HG02610 (cell line): ENCODE measurements around the gene NT5C2.
"Not testable (repeated sequence)": the region's sequence is repeated elsewhere in the genome, so short reads cannot be mapped to it uniquely, and the experiment has no call there.

Experiments
- ATAC-seq: cut with Tn5 transposase; IDR thresholded peaks from one replicate; pipeline ENCODE4 v1.9.1; 2021; ENCODE audit warnings: mild to moderate bottlenecking, moderate library complexity; ENCODE audit not compliant: unreplicated experiment

NT5C2 gene

DNA sequence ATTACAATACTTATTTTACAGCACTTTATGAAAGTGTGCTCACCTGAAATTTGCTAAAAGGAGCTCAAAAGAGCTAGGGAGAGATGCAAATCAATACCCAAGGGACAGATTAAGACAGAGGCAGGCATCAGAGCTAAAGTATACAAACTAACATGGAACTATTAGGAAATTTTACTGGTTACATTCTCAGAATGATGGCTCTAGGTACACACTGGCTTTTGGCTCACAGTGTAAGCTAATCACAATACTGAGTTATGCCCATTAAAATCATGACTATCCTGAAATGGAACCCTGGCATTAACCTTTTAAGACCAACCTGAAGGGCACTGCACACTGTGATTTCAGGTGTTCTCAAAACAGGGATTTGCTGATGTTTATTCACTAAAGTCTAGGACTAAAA, 98.1 kb downstream of the NT5C2 start:
- ATAC-seq = no peak

DNA sequence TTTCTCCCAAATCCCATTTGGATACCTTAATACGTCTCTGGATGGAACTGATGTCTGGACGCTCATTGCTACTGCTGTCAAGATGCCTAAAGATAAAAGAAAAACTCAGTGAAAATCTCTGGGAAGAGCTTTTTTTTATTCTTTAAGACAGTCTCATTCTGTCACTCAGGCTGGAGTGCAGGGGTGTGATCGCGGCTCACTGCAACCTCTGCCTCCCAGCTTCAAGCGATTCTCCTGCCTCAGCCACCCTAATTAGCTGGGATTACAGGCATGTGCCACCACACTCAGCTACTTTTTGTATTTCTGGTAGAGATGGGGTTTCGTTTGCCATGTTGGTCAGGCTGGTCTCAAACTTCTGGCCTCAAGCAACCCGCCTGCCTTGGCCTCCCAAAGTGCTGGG, 102.2 kb downstream of the NT5C2 start:
- ATAC-seq = no peak

DNA sequence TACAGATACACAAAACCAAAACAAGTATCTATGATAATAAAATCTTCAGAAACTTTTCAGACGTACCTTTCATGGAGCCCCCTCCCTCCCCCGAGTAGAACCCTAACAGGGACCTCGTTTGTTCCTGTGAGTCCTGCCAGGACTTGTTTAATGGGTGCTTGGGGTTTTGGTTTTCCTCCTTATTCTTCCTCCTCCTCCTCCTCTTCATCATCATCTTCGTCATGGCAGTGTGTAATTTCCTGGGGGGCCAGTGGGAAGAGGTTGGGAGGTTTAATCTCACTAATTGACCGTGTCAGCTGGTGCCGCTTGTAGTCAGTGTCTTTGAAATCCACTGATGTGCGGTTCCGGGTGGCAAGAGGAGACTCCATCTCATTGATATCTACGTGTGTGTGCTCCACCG, 103.6 kb downstream of the NT5C2 start:
- no peak for ATAC-seq

DNA sequence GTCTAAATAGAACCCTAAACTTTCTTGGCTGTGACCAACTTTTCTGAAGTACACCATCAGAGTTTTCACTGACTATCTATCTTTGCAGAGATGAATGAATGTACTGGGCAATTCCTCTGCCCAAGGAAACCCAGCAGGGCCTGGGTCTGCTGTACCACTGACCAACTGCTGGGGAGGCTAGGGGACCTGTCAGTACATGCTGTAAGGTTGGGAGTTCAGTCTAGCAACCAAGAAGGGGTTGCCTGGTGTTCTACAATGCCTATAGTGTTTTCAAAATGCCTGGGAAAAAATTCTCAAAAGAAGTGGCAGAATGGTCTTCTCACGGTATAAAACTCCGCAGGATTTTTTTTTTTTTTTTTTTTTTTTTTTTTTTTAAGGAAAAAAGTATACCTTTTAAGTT, 106.3 kb downstream of the NT5C2 start:
- ATAC-seq = no peak

DNA sequence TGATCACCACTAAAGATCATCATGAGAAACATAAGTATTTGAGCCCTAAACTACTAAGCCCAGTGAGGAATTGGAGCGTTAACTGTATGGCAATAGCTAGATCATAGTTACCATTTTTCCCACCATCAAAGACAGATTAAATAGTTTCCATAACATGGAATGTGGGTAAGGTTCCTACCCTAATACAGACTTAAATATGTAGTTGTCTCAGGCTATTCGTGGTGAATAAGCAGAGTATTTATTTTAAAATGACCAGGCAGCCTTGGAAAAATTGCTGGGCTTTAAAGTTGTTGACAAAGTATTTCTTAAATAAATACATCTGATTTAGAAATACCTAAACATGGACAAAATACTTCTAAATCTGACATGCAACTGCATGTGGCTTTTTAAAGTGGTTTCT, 106.8 kb downstream of the NT5C2 start:
- ATAC-seq = no peak

DNA sequence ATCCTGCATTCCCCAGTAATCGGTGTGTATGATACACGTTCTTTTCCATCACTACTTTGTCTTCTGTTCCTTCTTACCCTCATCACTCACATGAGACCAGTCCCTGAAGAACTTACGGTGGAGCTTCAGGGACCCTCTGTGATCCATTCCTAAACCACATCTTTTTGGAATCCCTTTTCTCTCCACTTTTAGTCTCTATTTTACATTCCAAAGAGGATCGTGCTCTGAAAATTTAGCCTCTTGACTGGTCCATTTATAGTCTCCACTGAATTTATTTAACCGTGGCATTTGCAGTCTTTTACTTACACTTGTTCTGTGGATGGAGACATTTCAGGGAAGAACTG, 109.1 kb downstream of the NT5C2 start:
- ATAC-seq = no peak

DNA sequence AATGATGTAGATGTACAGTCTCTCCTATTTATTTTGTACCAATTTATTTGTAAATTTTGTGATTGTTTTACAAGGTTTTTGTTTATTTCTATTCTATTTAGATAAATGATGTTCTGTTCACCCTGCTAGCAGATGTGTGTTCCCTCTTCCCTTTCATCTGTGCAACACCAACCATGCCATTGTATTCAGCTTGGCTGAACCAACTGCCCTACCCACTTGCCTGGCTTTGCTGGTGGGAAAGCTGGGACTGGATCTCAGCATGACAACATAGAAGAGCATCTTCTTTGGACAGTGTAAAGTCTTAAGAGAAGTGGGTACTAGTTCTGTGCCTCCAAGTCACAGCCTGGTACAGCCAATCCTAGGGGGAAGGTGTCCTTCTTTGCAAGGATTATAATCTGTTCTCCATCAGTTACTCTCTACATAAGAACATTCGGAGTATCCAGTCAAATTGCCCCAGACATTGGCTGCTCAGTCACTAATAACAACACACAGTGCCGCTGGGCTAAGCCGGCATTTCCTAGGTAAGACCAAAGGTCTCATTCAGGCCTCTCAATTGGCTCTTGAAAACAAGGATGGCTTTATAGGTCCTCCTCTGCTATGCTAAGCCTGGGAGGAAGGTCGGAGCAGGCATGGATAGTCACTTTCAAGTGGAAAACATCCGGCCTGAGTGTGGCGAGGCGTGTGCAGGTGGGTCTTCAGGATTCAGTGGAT, 109.7 kb downstream of the NT5C2 start:
- no peak for ATAC-seq

DNA sequence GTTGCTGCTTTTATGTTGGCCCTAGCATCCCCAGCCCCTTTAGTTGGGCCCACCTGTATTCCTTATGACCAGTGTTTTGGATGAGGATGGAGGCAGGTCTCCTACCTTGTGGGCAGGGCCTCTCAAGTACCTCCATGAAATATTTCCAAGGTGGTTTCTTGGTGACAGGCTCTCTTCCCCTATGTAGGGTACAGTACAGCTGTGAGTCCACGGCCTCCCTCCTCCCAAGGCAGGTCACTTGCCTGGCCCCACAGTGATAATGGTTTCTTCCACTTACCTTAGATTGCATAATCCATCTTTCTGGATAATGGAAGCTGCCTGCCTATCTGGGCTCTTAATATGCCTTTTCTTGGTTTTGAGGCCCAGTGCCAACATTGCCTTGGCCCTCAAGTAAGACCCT, 110.4 kb downstream of the NT5C2 start:
- no peak for ATAC-seq

DNA sequence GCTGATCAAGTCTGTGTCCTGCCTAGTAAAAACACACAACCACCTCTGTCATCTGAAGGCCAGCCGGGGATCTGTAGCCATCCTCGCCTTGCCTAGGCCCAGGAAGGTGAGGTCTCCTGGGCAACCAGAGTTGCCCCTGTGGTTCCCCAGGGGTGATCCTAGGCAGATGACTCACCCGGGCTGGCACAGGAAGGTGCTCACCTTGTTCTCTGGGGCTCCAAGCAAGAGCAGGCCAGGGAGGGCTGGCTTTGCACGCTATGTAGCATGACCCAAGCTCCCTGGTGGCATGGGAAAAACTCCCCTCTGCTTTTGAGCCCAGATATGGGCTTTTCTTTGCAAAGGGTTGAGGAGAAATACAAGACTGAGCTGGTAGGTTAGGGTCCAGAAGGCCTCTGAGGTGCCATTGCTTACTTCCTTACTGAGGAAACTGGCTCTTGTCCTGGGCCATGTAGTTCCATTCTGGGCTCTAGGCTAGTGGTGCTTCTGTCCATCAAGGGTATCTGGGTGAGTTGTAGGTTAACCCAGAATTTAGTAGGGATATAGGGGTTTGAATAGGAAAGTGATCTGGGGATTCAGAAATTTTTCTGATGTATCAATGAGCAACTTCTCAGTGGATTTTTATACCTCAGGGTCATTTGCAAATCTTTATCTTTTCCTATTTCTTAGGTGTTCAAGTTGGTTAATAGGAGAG, 112.0 kb downstream of the NT5C2 start:
- ATAC-seq = no peak

DNA sequence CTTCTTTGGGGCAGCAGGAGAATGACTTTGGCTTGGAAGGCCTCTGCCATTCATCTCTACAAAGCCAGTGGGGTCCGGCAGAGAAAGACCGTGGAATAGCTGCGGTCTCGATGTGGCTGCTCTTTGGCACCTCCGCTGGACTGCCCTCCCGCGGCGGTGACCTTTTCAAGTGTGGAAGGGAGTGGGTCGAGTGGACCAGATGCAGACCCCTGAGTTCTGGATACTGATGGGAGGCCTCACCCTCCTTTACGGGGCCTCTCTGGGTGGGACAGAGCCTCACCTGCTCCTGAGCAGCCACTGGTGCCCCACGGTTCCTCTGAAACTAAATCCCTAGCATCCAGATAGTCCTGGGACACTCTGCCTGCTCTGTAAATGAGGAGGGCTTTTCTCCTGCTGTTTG, 113.1 kb downstream of the NT5C2 start:
- ATAC-seq = no peak

DNA sequence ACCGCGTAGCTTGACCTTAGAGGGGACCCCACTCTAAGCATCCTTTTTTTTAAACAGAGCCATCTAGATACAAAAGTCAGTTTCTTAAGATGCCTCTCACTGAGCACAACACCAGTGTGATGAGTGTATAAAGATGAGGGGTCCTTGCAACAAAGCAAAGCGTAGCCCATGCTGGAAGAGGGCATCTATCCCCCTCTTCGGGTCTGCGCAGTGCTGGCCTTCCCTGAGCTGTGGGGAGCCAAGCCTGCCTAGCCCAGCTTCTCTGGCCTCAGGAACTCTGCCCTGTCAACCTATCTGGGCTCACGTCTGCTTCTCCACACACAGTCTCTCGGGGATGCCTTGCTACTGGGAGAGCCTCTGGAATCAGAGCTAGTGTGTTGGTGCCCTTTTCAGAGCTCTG, 114.0 kb downstream of the NT5C2 start:
- ATAC-seq = no peak

DNA sequence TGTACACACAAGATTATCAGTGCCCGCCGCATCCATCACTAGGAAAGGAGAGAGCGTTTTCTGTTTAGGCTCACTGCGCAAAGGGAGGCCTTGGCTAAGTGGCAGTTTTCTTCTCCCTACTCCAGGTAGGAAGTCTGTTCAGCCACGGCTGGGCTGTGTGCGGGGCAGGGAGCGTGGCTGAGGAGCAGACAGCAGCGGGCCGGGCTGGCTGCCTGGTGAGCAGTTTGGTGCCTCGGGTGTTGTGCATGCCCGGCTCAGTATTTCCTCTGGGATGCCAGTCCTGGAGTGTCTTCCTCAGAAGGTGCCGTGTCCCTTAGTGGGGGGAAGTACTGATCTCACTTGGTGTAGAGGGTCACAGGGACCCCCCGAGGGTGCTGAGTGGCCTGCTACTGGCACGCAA, 114.4 kb downstream of the NT5C2 start:
- no peak for ATAC-seq

DNA sequence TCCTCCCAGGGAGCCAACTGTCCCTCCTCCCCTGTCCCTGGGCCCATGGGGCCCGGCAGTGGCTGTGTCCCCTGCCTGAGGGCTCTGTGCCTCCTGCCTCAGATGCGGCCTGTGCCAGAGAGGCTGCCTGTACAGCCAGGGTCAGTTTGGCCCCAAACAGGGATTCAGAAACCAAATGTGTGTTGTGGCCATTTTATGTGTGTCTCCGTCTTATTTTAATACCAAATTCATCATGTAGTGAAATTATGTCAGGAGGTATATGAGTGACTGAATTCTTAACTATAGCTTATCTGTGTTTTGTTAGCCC, 114.8 kb downstream of the NT5C2 start:
- ATAC-seq = no peak

DNA sequence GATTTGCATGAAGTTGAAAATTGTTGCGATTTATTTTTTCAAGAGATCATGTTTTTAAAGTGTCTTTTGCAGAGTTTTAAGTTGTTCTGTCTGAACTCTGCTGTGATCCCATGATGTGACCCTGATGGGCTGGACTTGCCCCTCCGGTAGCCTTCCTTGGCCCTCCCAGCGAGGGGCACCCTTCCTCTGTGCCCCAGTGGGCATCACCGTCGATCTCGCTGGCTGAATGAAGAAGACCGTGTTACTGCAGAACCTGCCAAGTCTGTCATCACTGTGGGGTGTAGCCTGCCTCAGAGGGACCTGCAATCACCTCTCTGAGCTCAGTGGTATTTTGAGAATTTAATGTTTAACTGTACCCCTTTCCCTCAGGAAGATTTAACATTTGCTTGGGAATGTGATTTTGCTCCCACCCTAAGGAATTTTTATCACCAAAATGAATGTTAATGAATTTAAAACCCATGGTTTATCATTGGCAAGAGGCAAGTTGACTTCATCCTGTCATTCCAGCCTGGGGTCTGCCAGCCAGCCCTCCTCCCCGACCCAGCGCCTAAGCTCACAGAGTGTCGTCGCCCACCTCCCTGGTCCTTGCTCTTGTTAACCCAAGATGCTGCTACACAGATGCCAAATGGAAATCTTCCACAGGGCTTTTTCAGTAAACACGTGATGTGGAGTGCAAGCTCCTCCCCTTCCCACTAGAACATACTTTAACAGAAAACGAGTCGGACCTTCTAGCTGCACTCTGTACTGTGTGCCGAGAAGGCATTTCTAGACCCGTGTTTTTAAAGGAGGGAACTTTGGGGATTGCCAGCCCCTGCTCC, 115.4 kb downstream of the NT5C2 start:
- ATAC-seq = no peak

DNA sequence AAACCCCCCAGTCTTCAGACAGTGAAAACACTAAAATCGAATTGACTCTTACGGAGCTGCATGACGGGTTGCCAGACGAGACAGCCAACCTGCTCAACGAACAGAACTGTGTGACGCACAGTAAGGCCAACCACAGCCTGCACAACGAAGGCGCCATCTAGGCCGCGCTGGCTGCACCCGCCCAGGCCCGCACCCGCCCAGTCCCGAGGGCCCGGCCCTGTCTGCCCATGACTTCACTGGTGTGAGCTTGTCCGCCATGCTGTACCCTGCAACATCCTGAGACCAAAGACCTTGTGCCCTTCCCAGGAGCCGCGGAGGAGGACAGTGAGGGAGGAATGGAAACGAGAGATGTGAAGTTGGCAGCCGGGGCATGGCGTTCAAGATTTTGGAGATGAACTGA, 116.1 kb downstream of the NT5C2 start:
- ATAC-seq = no peak

DNA sequence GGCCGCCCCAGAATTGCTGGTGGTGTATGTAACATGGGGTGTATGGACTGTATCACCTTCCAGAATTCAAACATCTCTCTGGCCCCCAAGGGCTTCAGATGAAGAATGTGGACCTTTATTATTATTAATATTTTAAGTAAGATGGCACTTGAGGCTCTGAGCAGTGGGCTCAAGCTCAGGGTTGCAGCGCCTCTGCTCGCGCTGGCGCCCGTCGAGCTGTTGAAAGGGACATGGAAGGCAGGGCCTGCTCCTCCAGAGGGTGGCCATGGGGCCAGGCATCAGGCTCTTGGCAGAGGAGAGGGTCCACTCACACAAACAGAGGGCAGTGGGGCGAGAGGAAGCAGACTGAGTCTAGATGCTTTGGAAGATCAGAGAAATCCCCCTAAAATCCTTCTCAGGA, 120.2 kb downstream of the NT5C2 start:
- no peak for ATAC-seq

DNA sequence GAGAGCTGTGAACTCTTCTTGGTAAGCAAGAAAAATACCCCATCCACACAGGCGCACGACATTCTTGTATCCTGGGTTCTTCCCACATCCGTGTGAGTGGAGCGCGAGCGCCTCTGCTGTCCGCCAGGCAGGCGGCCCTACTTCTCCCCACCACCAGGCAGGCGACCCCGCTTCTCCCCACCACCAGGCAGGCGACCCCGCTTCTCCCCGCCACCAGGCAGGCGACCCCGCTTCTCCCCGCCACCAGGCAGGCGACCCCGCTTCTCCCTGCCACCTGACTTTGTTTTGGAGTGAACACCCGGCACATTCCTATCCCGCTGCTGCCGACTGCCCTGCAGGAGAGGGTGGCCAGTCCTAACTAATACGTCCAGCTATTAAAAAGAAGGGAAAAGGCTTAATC, 120.8 kb downstream of the NT5C2 start:
- ATAC-seq = no peak

DNA sequence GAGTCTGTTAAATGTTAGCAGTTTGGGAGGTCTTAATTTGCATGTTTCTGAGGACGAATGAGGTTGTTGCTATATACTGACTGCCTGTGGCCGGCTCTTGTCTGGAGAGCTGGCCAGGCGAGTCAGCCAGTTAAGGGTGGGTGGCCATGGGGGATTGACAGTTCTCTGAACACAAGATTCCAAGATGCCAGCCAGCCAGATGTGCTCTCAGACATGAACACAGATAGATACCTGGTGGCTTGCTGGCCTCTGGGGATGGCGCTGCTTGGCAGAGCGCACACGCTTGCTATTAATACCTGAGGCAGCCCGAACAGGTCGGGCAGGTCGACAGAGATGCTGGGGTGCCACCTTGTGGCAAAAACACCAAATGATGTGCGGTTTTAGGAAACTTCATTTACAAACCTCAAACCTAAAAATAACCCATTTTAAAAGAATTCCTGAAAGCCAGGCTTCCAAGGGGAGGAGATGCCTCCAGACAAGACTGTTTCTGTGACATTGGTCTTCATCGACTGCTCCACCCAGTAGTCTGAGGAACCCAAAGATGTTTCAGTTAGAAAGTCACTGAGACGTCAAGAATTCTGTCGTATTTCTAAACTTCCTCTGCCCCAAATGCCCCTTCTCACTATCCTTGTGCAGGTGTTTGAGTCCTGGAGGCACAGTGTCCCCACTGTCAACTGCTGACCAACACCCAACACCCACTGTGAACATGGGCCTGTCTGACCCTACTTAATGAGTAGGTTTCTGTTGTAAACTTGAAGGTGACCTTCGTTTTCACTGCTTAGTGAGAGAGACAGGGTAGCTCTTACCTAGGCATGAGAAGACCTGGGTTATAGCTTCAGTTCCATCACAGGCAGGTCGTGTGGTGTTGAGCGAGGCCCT, 123.4 kb downstream of the NT5C2 start:
- ATAC-seq = peak; percentile 44

DNA sequence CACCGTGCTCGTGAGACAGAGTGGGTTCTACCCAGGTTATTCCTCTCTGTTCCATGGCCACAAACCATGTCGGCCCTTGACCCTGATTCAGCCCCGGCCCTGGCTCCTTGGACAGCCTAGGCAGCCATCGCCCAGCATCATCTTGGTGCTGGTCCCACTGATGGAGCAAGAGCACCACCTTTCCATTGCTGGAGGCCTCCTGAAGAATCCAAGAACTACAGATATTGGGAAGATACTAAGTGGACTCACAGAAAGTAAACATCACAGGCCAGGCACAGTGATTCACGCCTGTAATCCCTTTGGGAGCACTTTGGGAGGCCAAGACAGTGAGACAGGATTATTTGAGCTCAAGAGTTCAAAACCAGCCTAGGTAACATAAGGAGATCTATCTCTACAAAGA, 125.1 kb downstream of the NT5C2 start:
- no peak for ATAC-seq

DNA sequence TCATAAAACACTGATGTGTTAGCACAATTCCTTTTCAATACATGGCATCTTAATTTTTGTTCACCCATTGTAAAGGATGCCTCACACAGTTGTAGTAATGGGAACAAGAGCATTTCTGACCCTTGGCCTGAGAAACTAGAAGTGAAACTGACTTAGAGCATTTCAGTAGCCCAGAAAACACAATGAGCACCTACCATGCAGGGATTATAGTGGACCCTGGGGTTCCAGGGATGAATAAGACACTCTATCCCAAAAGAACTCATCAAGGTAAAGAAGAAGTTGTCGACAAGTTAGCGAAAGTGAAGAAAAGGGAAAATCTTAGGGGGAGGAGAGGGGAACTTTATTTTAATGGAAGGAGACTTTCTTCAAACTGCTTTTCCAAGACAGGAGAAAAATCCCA, 125.6 kb downstream of the NT5C2 start:
- no peak for ATAC-seq

DNA sequence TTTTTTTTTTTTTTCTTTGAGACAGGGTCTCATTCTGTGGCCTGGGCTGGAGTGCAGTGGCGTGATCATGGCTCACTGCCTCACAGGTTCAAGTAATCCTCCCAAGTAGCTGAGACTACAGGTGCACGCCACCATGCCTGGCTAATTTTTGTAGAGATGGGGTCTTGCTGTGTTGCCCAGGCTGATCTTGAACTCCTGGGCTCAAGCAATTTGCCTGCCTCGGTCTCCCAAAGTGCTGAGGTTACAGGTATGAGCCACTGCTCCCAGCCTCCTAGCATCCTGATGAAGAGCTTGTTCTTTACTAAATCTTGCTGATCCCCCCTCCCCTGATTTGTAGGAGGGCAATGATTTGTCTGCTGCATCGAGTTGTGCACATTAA, 126.0 kb downstream of the NT5C2 start:
- ATAC-seq = not testable (repeated sequence)
